GM18870 (cell line): ENCODE results near the gene G3BP1.
A peak's percentile ranks its signal among the peaks of the same experiment; 100 is the strongest.
"Not testable (repeated sequence)": the region's sequence is repeated elsewhere in the genome, so short reads cannot be mapped to it uniquely, and the experiment has no call there.

Experiments
- ATAC-seq: cut with Tn5 transposase; IDR thresholded peaks from one replicate; pipeline ENCODE4 v1.9.1; 2021; ENCODE audit warnings: moderate library complexity; ENCODE audit not compliant: unreplicated experiment

The G3BP1 gene

GRCh38 chr5:151751593-151751992 is 20.2 kb upstream of the G3BP1 start:
- no peak for ATAC-seq

GRCh38 chr5:151755383-151755782 is 16.4 kb upstream of the G3BP1 start:
- ATAC-seq, result no peak

- ATAC-seq, result peak; percentile 15
Observed at GRCh38 chr5:151757233-151758140, 14.3 kb upstream of the G3BP1 start.

GRCh38 chr5:151758141-151758429 is 13.7 kb upstream of the G3BP1 start:
- peak; percentile 1 for ATAC-seq

DNA sequence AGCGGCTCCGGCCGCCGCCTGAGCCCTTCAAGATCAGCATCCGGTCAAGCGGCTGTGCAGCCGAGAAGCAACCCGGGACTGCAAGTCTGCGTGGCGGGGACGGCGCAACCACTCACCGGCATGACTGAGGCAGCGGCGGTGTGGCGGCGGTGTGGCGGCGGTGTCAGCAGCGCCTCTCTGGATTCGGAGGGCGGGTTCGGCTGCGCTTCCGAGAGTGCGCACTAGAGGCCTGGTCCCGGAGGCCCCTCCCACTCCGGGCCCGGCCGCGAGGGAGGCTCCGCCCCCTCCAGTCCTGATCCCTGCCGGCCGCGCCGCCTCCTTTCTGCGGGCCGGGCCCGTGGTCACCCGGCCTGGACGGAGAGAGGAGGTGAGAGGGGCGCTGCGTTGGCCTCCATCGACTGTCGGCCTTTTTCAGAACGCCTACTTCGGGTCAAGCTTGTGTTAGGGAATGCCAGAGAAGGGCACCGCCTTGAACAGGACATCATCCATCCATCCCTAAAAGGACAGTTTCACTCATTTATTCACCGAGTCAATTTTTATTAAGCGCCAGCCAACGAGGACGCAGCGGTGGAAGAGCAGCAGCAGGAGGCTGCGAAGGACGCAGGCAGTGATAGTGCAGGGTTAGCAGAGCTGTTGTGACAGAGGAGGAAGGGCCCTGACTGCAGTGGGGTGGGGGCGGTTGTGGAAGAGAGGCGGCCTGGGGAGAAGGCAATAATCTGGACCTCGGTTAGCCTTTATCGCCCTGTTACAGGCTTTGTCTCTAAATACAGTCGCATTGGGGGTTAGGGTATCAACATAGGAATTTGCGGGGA is 13.1 kb upstream of the G3BP1 start, which contains the start of gene ATOX1:
TSS of gene ATOX1 (minus strand) at position 202 of the 812 bp plus-strand sequence. CDS start at position 122, 80 bp downstream.
- peak; percentile 81 for ATAC-seq

GRCh38 chr5:151764801-151765200 is 7.0 kb upstream of the G3BP1 start:
- no peak for ATAC-seq

- ATAC-seq, result no peak
Observed at GRCh38 chr5:151766975-151767374, 4.8 kb upstream of the G3BP1 start.

DNA sequence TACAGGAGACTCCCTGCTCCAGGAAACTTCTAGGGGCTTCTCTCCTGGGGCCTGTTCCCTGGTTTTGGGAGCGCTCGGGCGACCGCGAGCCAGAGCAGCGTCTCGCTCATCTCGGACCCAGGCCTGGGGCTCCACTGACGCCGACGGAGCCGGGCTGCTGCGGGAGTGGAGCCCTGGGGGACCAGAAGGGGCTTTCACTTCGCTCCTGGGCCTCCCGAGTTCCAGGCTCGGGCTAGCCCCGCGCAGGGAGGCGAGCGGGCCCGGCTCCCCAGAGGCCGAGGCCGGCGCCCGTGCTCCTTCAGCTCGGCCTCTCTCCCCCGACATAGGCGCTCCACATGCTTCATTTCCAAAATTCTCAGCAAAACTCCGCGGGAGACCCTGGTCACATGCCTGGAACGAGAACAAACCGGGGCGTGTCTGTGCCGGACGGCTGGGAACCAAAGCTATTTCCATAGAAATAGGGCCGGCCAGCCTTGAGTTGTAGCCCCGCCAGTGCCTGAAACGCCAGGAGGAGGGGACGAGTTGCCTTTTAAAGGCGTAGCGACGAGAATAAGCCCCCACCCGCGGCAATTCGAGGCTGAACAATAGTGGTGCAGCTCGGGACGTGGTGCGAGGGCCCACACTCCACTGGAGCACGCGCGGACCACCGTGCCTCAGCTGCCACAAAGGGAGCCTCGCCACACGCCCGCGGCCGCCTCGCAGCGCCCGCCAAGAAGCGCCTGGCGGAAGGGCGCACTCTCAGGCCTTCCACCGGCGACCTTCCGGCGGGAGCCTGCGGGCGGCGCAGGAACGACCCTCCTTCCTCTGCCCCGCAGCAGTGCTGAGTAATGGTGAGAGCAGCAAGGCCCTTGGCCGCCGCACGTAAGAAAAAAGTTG is 1.1 kb upstream of the G3BP1 start:
- peak; percentile 23 for ATAC-seq

DNA sequence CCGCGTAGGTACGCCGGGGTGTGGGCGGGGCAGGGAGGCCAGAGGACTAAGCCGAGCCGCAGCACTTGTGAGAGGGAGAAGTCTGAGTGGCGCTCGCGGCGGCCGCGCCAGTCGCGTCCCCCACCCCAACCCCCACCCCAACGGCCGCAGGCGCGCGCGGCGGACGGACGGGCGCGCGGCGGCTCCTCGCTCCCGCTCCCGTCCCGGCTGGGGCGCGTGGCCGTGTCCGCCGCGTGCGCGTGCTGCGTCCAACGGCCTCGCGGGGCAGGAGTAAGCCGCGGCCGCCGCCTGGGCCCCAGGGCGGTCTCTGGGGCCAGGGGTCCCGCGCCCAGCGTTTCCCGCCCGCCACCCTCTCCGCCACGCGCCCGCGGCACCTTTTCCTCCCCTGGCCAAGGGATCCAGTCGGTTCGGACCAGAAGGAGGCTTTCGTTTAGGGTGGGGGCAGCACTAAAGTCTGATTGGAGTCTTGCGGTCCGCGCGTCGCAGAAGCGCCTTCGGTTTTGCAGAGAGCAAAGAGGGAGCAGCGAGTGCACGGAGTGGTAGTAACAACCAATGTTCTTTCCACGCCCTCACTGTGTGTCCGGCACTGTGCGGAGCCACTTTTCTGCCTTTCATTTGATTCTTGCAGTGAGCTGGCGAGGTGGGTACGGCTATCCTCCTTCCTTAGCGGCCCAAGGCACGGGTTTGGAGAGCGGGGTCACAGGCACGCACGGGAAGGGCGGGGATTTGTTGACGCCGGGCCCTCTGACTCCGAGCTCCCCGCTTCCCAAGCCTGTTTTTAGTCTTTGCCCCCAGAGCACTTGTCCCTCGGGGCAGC is 483 bp downstream of the G3BP1 start:
- ATAC-seq, result no peak

DNA sequence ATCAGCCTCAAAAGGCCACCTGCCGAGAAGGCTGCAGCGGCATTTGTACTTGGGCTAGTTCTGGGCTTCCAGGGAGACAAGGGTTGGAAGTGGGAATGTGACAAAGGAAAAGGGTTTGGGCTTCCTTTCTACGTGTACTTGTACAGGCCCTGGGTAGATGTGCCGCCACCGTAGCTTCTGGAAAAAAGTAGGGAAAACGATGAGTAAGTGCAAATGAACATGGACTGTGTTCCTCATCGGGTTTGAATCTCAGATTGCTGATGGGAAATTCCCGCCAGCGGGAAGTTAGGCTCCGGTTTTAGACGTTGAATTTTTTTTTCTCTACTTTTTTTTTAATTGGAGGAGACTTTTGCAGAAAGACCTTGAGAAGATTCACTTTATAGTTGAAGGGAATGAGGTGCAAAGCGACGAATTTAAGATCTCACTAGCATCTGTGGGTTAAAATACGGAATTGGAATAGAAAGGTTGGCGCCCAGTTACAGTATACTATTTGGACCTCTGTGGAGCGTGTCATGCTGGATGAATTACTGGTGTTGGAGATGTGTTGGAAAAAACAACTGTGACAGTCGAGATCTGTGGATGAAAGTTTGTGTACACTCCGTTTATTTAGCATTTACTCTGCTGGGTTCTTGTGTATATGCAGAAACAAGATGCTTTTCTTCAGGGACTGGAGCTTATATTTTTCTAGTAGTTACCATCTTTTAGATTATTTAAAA is 1.2 kb downstream of the G3BP1 start:
- ATAC-seq, result no peak

GRCh38 chr5:151773951-151774350 is 2.2 kb downstream of the G3BP1 start:
- no peak for ATAC-seq

DNA sequence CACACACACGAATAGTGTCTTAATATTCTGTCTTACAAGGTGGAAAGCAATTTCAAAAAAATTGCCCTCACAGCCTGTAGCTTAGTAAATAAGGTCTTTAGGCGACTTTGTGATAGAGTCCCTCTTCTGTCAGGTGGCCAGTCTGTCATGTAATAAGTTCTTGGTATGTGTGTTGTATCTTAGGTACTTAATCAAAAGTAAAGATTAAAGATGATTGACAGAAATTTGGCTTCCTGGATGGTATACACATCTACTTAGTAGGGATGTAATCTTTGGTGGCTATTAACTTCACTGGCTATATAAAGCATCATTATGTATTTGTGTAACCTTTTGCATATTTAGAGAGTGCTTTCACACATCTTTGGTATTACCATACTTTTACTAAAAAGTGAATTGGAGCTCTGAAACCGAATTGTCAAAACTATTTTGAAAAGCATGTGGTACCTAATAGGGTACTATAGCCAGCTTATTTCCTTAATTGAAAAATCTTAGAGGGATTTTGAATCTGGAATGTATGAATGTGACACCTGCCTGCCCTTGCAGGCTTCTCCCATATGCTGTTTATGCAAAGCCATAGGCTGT is 3.4 kb downstream of the G3BP1 start:
- ATAC-seq, result no peak

- peak; percentile 41 for ATAC-seq
Observed at GRCh38 chr5:151779531-151780125, 7.9 kb downstream of the G3BP1 start.

DNA sequence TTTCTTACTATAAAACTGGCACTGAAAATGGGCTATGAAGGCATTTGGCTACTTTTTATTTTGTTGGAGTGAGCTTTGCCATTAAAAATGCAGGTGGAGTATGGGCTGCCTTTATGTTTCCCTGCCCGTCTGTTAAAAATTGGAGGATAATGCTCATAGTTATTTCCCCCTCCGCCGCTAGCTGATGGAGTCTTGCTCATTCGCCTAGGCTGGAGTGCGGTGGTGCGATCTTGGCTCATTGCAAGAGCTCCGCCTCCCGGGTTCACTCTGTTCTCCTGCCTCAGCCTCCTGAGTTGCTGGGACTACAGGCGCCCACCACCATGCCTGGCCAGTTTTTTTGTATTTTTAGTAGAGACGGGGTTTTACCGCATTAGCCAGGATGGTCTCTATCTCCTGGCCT is 8.6 kb downstream of the G3BP1 start:
- ATAC-seq, result no peak

DNA sequence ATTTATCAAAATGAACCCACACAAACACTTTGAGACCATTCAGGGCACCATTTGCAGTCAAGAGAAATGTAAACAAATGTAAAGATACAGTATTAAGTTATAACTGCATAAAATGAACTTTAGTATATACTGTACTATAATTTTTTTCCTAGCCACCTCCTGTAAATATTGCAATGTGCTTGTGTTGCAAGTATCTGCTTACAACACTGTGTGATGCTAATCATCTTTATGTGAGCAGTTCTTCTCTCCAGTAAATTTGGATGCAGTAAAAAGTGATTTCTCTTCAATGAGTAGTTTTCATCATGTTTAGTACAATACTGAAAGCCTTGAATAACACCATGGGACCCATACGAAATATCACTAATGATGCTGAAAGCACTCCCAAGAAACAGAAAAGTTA is 9.4 kb downstream of the G3BP1 start:
- ATAC-seq, result no peak

- ATAC-seq, result not testable (repeated sequence)
Observed at GRCh38 chr5:151783664-151784063, 11.9 kb downstream of the G3BP1 start.

DNA sequence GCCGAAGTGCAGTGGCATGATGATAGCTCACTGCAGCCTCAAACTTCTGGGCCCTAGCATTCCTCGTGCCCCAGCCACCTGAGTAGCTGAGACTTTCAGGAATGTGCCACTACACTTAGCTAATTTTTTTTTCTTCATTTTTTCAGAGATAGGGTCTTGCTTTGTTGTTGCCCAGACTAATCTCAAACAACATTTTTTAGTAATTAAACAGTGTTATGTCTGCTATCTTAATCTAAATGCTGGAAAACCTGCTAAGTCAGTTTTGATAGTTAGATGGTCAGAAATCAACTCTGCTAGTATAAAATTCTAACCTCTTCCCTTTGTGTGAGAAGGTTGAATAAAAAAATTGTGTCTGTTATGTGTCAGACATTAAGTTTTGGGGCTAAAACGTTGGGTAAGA is 12.4 kb downstream of the G3BP1 start:
- no peak for ATAC-seq

DNA sequence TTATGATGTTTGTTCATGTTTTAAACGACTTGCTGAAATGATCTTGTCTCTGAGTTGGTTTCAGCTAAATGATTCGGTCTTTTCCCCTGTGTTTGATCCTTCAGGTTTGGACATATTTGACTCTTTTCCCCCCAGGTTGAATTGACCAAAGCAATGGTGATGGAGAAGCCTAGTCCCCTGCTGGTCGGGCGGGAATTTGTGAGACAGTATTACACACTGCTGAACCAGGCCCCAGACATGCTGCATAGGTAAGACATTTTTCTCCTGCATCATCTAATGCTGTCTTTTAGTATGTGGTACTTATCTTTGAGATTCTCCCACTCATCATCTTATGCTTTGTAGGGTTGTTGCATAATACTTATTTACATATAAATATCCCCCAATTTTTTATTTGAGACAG is 14.7 kb downstream of the G3BP1 start:
- ATAC-seq, result no peak

DNA sequence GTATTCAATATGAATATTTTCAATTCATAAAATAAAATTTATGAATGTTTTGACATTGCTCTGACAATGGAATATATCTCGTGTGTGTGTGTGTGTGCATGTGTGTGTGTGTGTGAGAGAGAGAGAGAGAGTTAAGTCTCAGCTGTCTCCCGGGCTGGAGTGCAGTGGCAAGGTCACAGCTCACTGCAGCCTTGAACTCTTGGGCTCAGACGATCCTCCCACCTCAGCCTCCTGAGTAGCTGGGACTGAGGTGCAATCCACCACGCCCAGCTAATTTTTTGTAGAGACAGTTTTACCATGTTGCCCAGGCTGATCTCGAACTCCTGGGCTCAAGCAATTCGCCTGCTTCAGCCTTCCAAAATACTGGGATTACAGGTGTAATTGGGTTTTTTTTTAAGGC is 16.1 kb downstream of the G3BP1 start:
- ATAC-seq, result no peak
